K562 (cell line): Measurements from ENCODE around the gene WASHC4. TPM values are rescaled to one million over a fixed set of nuclear protein-coding genes. Genes with fewer than 3 reads are reported as not detected.

Experiments used
- ARID3A ChIP-seq: IDR thresholded peaks from 2 replicates; pipeline ENCODE4 v1.6.1; 2012; ENCODE audit warnings: low read depth, low read length, improper control_type of control experiment, borderline replicate concordance
- CBFA2T2 ChIP-seq: fragments of 450-650 bp; conservative IDR thresholded peaks from 2 replicates; pipeline ENCODE4 v1.6.1; 2017; ENCODE audit warnings: mild to moderate bottlenecking
- CTCFL ChIP-seq: IDR thresholded peaks from 2 replicates; pipeline ENCODE4 v1.6.1; 2011; ENCODE audit warnings: borderline replicate concordance, low read depth, mild to moderate bottlenecking, moderate library complexity, low read length; ENCODE audit not compliant: insufficient read depth, poor library complexity, severe bottlenecking
- GTF2A2 ChIP-seq: IDR thresholded peaks from 2 replicates; pipeline ENCODE4 v1.6.1; 2016; ENCODE audit warnings: mild to moderate bottlenecking, missing genetic modification characterization, missing compliant biosample characterization
- GTF2F1 ChIP-seq: IDR thresholded peaks from 2 replicates; pipeline ENCODE4 v1.6.1; 2011; ENCODE audit warnings: low read depth, low read length, improper control_type of control experiment
- HNRNPUL1 ChIP-seq: fragments of 200-400 bp; formaldehyde crosslinking; IDR thresholded peaks from 2 replicates; pipeline ENCODE4 v1.6.1; 2017; ENCODE audit warnings: low read length
- LCOR ChIP-seq: sonication (generic); formaldehyde crosslinking; IDR thresholded peaks from 2 replicates; pipeline ENCODE4 v1.8.0; 2022; ENCODE audit warnings: mild to moderate bottlenecking, missing genetic modification reagents
- LEF1 ChIP-seq: fragments of 450-650 bp; IDR thresholded peaks from 2 replicates; pipeline ENCODE4 v1.6.1; 2016; ENCODE audit warnings: mild to moderate bottlenecking
- MTA1 ChIP-seq: fragments of 450-650 bp; IDR thresholded peaks from 2 replicates; pipeline ENCODE4 v1.6.1; 2017; ENCODE audit warnings: borderline replicate concordance
- NR2C2 ChIP-seq, 2 experiments: fragments of 200-800 bp in 1 of 2; sonication (Bioruptor generic) in 1 of 2; sonication (generic) in 1 of 2; formaldehyde crosslinking in 1 of 2; IDR thresholded peaks; 2 replicates each; pipeline versions ENCODE4 v1.6.1 to v1.8.0; 2016 to 2022; ENCODE audit warnings: mild to moderate bottlenecking in 1 of 2, missing compliant biosample characterization in 1 of 2, missing genetic modification characterization in 1 of 2, missing genetic modification reagents in 1 of 2
- PHF20 ChIP-seq: fragments of 450-650 bp; IDR thresholded peaks from 2 replicates; pipeline ENCODE4 v1.6.1; 2018; ENCODE audit not compliant: partially characterized antibody
- RBM15 ChIP-seq: fragments of 200-400 bp; formaldehyde crosslinking; IDR thresholded peaks from 2 replicates; pipeline ENCODE4 v1.6.1; 2018; ENCODE audit warnings: mild to moderate bottlenecking, low read length, moderate library complexity; ENCODE audit not compliant: insufficient read depth
- RNF2 ChIP-seq: sonication (generic); IDR thresholded peaks from 2 replicates; pipeline ENCODE4 v1.6.1; 2016
- SRSF7 ChIP-seq: fragments of 200-400 bp; formaldehyde crosslinking; optimal IDR thresholded peaks from 2 replicates; pipeline ENCODE3; 2017; ENCODE audit warnings: mild to moderate bottlenecking, low read depth, low read length
- STAG1 ChIP-seq: sonication (generic); formaldehyde crosslinking; IDR thresholded peaks from 2 replicates; pipeline ENCODE4 v1.5.0; 2020; ENCODE audit warnings: missing genetic modification reagents, borderline replicate concordance
- TAF9B ChIP-seq: fragments of 450-650 bp; IDR thresholded peaks from 2 replicates; pipeline ENCODE4 v1.6.1; 2018; ENCODE audit warnings: mild to moderate bottlenecking; ENCODE audit not compliant: partially characterized antibody
- ZBED1 ChIP-seq: IDR thresholded peaks from 2 replicates; pipeline ENCODE4 v1.6.1; 2014
- ZC3H11A ChIP-seq: IDR thresholded peaks from 2 replicates; pipeline ENCODE4 v1.6.1; 2012; ENCODE audit warnings: low read depth, low read length, improper control_type of control experiment
- ZNF592 ChIP-seq: fragments of 450-650 bp; IDR thresholded peaks from 2 replicates; pipeline ENCODE4 v1.6.1; 2017; ENCODE audit warnings: antibody characterized with exemption, mild to moderate bottlenecking
- ZNF77 ChIP-seq: fragments of 250-450 bp; sonication (Bioruptor Pico); IDR thresholded peaks from 2 replicates; pipeline ENCODE4 v1.5.0; 2020
- ZZZ3 ChIP-seq: fragments of 450-650 bp; IDR thresholded peaks from 2 replicates; pipeline ENCODE4 v1.6.1; 2016; ENCODE audit warnings: antibody characterized with exemption, mild to moderate bottlenecking, moderate library complexity
- polyA plus RNA-seq, 8 experiments: library from polyadenylated mRNA; depleted of rRNA in 4 of 8; stranded (reverse) in 5 of 8; unstranded in 3 of 8; fragments of >200 nt; fragmentation: Nextera tagmentation in 2 of 8; fragmentation: Illumina TruSeq in 1 of 8; extraction: Ambion mirVana in 2 of 8; extraction: Trizol in 1 of 8; gene quantifications; 2 replicates each; pipeline versions ENCODE4 v1.2.1 to v1.2.3, GENCODE V29; 2011 to 2014; ENCODE audit warnings: inconsistent platforms in 1 of 8, missing spikeins in 1 of 8
- total RNA-seq, 7 experiments: library from RNA; depleted of rRNA in 6 of 7; stranded (reverse); fragments of >200 nt in 6 of 7; fragmentation: Illumina TruSeq in 2 of 7; extraction: Trizol in 2 of 7; gene quantifications; 2 replicates each; pipeline versions ENCODE4 v1.2.1 to v1.2.3, GENCODE V29; 2011 to 2021; ENCODE audit warnings: low replicate concordance in 1 of 7

The WASHC4 gene
- total and polyA plus RNA-seq, 9 of the 15 experiments (the other 6 are each of a cell fraction or from before 2014, with no cell fraction given): 12.5 to 38.5 (median 21.3) TPM

- TF ChIP-seq SRSF7 (no peak), HNRNPUL1 (no peak), CTCFL (no peak), CBFA2T2 (peak; percentile 62), ZNF592 (no peak), STAG1 (no peak), GTF2F1 (0 out of 2 replicates have a peak, but pooled peaks have one; percentile 17), NR2C2 (CRISPR knock-in tag; IDR thresholded peaks at IDR 0.05) (no peak; the same call in 1 of the 2 replicates), NR2C2 (tag; IDR thresholded peaks at IDR 0.05) (peak; percentile 91), ZNF77 (CRISPR knock-in tag) (no peak), ZBED1 (peak; percentile 52; the same call in 1 of the 2 replicates), MTA1 (no peak), ZZZ3 (no peak), ARID3A (no peak), LEF1 (0 out of 2 replicates have a peak, but pooled peaks have one; percentile 26), RBM15 (no peak), PHF20 (peak; percentile 37), TAF9B (peak; percentile 53), GTF2A2 (tag) (no peak), LCOR (no peak), RNF2 (0 out of 2 replicates have a peak, but pooled peaks have one; percentile 78), ZC3H11A (no peak)
These were observed at the start of gene WASHC4 (continued) for GRCh38 chr12:105107494-105108371.
